ENCODE results near the gene SORCS2.

Gene SORCS2

GRCh38 chr4:7192252-7193029, at the start of gene SORCS2:
Gene SORCS2, plus strand, starts transcription at chr4:7192538.
- peak; percentile 48 for TF ChIP-seq CTCF (IDR thresholded peaks at IDR 0.05; ENCODE audit: extremely low read depth, missing control alignments)
- DNase-seq (ENCODE audit: low spot score), result peak; percentile 87

DNA sequence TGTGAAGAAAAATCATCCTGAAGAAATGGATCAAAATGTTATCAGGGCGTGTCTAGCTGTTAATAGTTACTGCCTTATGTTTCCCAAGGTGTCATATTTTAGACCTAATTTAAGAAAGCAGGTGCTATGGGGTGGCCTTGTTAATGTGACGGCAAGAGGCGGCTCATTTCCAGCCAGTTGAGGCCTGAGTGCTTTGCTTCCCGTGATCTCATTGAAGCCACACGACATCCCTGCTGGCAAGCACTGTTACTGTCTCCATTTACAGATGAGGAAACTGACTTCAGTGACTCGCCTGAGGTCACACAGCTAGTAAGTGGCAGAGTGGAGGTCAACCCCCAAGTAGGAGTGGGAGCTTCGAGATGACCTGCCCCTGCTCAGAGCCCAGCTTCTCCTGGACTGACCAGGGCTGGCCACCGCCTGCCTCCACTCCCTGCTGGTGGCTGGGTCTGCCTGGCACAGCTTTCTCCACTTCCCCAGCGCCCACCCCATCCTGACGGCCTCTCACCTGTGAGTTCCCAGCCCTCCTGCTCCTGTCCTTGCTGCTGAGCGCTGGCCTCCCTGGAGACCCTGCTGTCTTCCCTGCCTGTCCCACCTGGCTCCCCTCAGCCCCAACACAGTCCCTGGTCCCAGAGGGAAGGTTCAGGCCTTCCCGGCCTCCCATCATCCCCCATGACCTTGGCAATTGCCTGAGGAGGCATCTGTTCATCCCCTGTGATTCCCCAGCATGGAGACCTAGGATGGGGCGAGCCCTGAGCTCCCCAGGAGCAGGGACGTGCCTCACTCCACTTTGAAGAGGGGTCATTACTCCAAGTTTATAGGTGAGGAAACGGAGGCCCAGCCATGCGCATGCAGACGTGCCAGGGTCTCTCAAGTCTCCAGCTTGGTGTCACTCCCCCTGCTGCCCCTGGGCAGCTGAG, 47.7 kb upstream of the SORCS2 start:
- no peak for TF ChIP-seq CTCF (IDR thresholded peaks at IDR 0.05; ENCODE audit: extremely low read depth, missing control alignments)

GRCh38 chr4:7145291-7145934, 46.9 kb upstream of the SORCS2 start:
- DNase-seq (ENCODE audit: low spot score), result no peak
- no peak for TF ChIP-seq CTCF (IDR thresholded peaks at IDR 0.05; ENCODE audit: extremely low read depth, missing control alignments)

More for the DNA sequence above, 47.7 kb upstream of the SORCS2 start:
- DNase-seq (ENCODE audit: low spot score), result no peak

DNA sequence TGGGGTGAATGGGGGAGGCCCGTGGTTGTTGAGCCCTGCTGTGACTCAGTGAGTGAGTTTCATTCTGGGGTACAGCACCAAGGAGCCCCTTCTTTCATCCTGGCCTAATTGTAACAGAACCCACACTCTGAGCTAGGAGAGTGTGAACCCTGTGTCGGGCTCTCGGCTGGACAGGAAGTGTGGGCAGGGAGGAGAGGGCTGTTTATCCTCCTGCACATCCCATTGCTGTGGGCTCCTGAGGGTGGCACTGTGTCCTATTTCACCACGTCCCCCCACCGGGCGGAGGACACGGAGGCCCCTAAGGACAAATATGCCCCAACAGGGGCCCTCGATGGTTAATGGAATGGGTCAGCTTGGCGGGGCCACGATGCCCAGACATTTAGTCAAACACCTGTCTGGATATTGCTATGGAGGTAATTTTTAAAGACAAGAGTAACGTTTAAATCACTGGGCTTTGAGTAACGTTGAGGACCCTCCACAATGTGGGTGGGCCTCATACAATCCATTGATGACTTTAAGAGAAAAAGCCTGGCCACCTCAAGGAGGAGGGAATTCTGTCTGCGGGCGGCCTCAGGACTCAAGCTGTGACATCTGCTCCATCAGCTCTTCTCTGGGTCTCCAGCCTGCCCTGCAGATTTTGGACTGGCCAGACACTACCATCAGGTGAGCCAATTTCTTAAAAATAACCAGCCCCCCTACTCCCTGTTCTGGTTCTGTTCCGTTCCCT, 46.1 kb upstream of the SORCS2 start:
- no peak for TF ChIP-seq CTCF (IDR thresholded peaks at IDR 0.05; ENCODE audit: extremely low read depth, missing control alignments)
- DNase-seq (ENCODE audit: low spot score), result no peak

- TF ChIP-seq CTCF (IDR thresholded peaks at IDR 0.05; ENCODE audit: extremely low read depth, missing control alignments), result no peak
- no peak for DNase-seq (ENCODE audit: low spot score)
These were observed 45.6 kb upstream of the SORCS2 start for GRCh38 chr4:7146786-7147115.

GRCh38 chr4:7147261-7147660, 45.1 kb upstream of the SORCS2 start:
- DNase-seq (ENCODE audit: low spot score), result no peak
- no peak for TF ChIP-seq CTCF (IDR thresholded peaks at IDR 0.05; ENCODE audit: extremely low read depth, missing control alignments)

All from GM20000 (cell line).